Neural progenitor cell (in vitro differentiated cells): ENCODE measurements around the gene OR8B4. TPM values are rescaled to one million over a fixed set of nuclear protein-coding genes. Genes with fewer than 3 reads are reported as not detected.
"Not testable (repeated sequence)": the region's sequence is repeated elsewhere in the genome, so short reads cannot be mapped to it uniquely, and the experiment has no call there.

Experiments
- DNase-seq: peaks from one replicate; pipeline ENCODE4 v3.0.0-alpha.2; 2016; ENCODE audit warnings: low spot score
- H2AFZ ChIP-seq: fragments of 200-600 bp; sonication (generic); replicated peaks from 2 replicates; pipeline ENCODE4 v1.6.1; 2016; ENCODE audit warnings: antibody characterized with exemption
- H3F3A ChIP-seq: fragments of 200-600 bp; sonication (generic); 2 replicates; pipeline ENCODE4 v1.6.1; 2016; ENCODE audit warnings: antibody characterized with exemption, low read depth
- H3K27ac ChIP-seq: fragments of 200-600 bp; sonication (generic); 2 replicates; pipeline ENCODE4 v1.5.1; 2016; ENCODE audit warnings: mild to moderate bottlenecking
- H3K27me3 ChIP-seq: fragments of 200-600 bp; sonication (generic); 2 replicates; pipeline ENCODE4 v1.6.1; 2016; ENCODE audit warnings: mild to moderate bottlenecking, moderate library complexity
- H3K36me3 ChIP-seq: fragments of 200-600 bp; sonication (generic); 2 replicates; pipeline ENCODE4 v1.5.1; 2016
- H3K4me1 ChIP-seq: fragments of 200-600 bp; sonication (generic); 2 replicates; pipeline ENCODE4 v1.6.1; 2016; ENCODE audit warnings: mixed run types
- H3K4me2 ChIP-seq: fragments of 200-600 bp; sonication (generic); 2 replicates; pipeline ENCODE4 v1.6.1; 2016
- H3K4me3 ChIP-seq: fragments of 200-600 bp; sonication (generic); 2 replicates; pipeline ENCODE4 v1.5.1; 2016
- H3K79me2 ChIP-seq: fragments of 200-600 bp; sonication (generic); 2 replicates; pipeline ENCODE4 v1.6.1; 2016; ENCODE audit warnings: low read depth
- H3K9ac ChIP-seq: fragments of 200-600 bp; sonication (generic); 2 replicates; pipeline ENCODE4 v1.6.1; 2016
- H3K9me3 ChIP-seq: fragments of 200-600 bp; sonication (generic); 2 replicates; pipeline ENCODE4 v1.5.1; 2016; ENCODE audit warnings: low read depth
- H4K20me1 ChIP-seq: fragments of 200-600 bp; sonication (generic); 2 replicates; pipeline ENCODE4 v1.6.1; 2016; ENCODE audit warnings: low read depth
- H3K27ac Mint-ChIP-seq: 3 replicates; pipeline ENCODE4 v1.8.0; 2021; ENCODE audit warnings: mixed read lengths
- H3K27me3 Mint-ChIP-seq: 2 replicates; pipeline ENCODE4 v1.8.0; 2022; ENCODE audit warnings: low read depth, mild to moderate bottlenecking, inconsistent platforms, moderate library complexity, mixed read lengths; ENCODE audit not compliant: insufficient read depth
- H3K36me3 Mint-ChIP-seq: 3 replicates; pipeline ENCODE4 v1.8.0; 2021; ENCODE audit warnings: mixed read lengths
- H3K4me1 Mint-ChIP-seq: 3 replicates; pipeline ENCODE4 v1.8.0; 2021; ENCODE audit warnings: mixed read lengths
- H3K4me3 Mint-ChIP-seq: 3 replicates; pipeline ENCODE4 v1.8.0; 2021; ENCODE audit warnings: mild to moderate bottlenecking, moderate library complexity, mixed read lengths
- H3K9me3 Mint-ChIP-seq: 3 replicates; pipeline ENCODE4 v1.8.0; 2020; ENCODE audit warnings: mixed read lengths
- EZH2 ChIP-seq: fragments of 200-600 bp; sonication (generic); IDR thresholded peaks from 2 replicates; pipeline ENCODE4 v1.6.1; 2017; ENCODE audit warnings: antibody characterized with exemption, mild to moderate bottlenecking, moderate library complexity
- EZH2phosphoT487 ChIP-seq: fragments of 200-600 bp; sonication (generic); IDR thresholded peaks from 2 replicates; pipeline ENCODE4 v1.6.1; 2017; ENCODE audit warnings: antibody characterized with exemption
- total RNA-seq: library from RNA; depleted of rRNA; stranded (reverse); fragments of >200 nt; gene quantifications from 2 replicates; pipeline ENCODE4 v1.2.3, GENCODE V29; 2015; ENCODE audit warnings: low replicate concordance
- TF ChIP-seq, protein P1 (sequence below): fragments of 200-600 bp; sonication (generic); IDR thresholded peaks from 2 replicates; pipeline ENCODE4 v1.5.1; 2017; ENCODE audit warnings: antibody characterized with exemption, mild to moderate bottlenecking

Gene OR8B4
- total RNA-seq, 1 donor from 2014 or later: not detected

DNA sequence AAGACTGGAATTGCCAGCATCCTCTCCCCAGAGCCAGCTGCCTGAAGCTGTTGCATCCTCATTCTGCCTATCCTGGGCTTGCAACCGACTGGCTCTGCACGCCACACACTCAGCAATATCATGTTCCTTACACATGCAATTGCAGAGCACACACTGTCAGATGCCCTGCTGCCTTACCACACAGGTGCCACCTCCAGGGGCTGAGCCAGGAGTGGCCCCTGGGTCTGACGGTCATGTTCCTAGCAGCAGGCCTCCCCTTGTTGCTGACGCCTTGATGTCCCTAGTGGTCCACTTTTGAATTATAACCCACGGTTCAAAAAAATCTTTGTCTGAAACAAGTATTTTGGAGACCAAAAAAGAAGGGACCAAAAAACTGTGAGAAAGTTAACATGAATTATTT lies 39.3 kb upstream of the OR8B4 start:
- Histone ChIP-seq H4K20me1 (no peaks in the 10 kb centered on the region), H3K4me1 (no peaks in the 10 kb centered on the region), H3K27me3 (no peaks in the 10 kb centered on the region), H3K27ac (no peak overlapping the region), H3K4me3 (no peak overlapping the region), H3K9me3 (no peaks in the 10 kb centered on the region), H3K4me2 (no peak overlapping the region), H2AFZ (no peak overlapping the region), H3K9ac (no peak overlapping the region), H3F3A (no peaks in the 10 kb centered on the region), H3K79me2 (no peaks in the 10 kb centered on the region), H3K36me3 (no peaks in the 10 kb centered on the region)
- TF ChIP-seq, protein P1, sequence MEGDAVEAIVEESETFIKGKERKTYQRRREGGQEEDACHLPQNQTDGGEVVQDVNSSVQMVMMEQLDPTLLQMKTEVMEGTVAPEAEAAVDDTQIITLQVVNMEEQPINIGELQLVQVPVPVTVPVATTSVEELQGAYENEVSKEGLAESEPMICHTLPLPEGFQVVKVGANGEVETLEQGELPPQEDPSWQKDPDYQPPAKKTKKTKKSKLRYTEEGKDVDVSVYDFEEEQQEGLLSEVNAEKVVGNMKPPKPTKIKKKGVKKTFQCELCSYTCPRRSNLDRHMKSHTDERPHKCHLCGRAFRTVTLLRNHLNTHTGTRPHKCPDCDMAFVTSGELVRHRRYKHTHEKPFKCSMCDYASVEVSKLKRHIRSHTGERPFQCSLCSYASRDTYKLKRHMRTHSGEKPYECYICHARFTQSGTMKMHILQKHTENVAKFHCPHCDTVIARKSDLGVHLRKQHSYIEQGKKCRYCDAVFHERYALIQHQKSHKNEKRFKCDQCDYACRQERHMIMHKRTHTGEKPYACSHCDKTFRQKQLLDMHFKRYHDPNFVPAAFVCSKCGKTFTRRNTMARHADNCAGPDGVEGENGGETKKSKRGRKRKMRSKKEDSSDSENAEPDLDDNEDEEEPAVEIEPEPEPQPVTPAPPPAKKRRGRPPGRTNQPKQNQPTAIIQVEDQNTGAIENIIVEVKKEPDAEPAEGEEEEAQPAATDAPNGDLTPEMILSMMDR: no peak
- TF ChIP-seq EZH2phosphoT487 (no peak), EZH2 (no peak)
- H3K4me1 Mint-ChIP-seq: no peaks in the 10 kb centered on the region
- no peak overlapping the region for H3K27ac Mint-ChIP-seq
- DNase-seq: no peak
- H3K36me3 Mint-ChIP-seq: no peaks in the 10 kb centered on the region
- H3K9me3 Mint-ChIP-seq: peaks cover 3% of the 10 kb centered on the region
- H3K4me3 Mint-ChIP-seq: no peak overlapping the region
- H3K27me3 Mint-ChIP-seq: no peaks in the 10 kb centered on the region

- Histone ChIP-seq H3K9ac (no peak overlapping the region), H3K4me2 (no peak overlapping the region), H2AFZ (no peak overlapping the region), H3K27ac (no peak overlapping the region), H3K4me3 (no peak overlapping the region), H3K27me3 (no peaks in the 10 kb centered on the region), H3K79me2 (no peaks in the 10 kb centered on the region), H3K36me3 (no peaks in the 10 kb centered on the region), H3K9me3 (no peaks in the 10 kb centered on the region), H3K4me1 (no peaks in the 10 kb centered on the region), H4K20me1 (no peaks in the 10 kb centered on the region), H3F3A (no peaks in the 10 kb centered on the region)
- no peaks in the 10 kb centered on the region for H3K27me3 Mint-ChIP-seq
- TF ChIP-seq EZH2: no peak
- TF ChIP-seq, protein P1: no peak
- TF ChIP-seq EZH2phosphoT487: no peak
- H3K9me3 Mint-ChIP-seq: peaks cover 3% of the 10 kb centered on the region
- no peak overlapping the region for H3K27ac Mint-ChIP-seq
- no peaks in the 10 kb centered on the region for H3K4me1 Mint-ChIP-seq
- H3K4me3 Mint-ChIP-seq: no peak overlapping the region
- no peak for DNase-seq
- H3K36me3 Mint-ChIP-seq: no peaks in the 10 kb centered on the region
Observed at GRCh38 chr11:124463324-124463723, 38.7 kb upstream of the OR8B4 start.

- H3K36me3 ChIP-seq: no peaks in the 10 kb centered on the region
- DNase-seq: no peak
- no peaks in the 10 kb centered on the region for H3K27me3 Mint-ChIP-seq
- no peak overlapping the region for H3K27ac ChIP-seq
- H3K4me3 ChIP-seq: no peak overlapping the region
- no peaks in the 10 kb centered on the region for H3F3A ChIP-seq
- H3K27me3 ChIP-seq: no peaks in the 10 kb centered on the region
- no peaks in the 10 kb centered on the region for H3K4me1 Mint-ChIP-seq
- no peaks in the 10 kb centered on the region for H4K20me1 ChIP-seq
- H3K9me3 Mint-ChIP-seq: peaks cover 3% of the 10 kb centered on the region
- H2AFZ ChIP-seq: no peak overlapping the region
- no peaks in the 10 kb centered on the region for H3K79me2 ChIP-seq
- no peak overlapping the region for H3K4me3 Mint-ChIP-seq
- TF ChIP-seq, protein P1: no peak
- TF ChIP-seq EZH2phosphoT487 (no peak), EZH2 (no peak)
- H3K4me2 ChIP-seq: no peak overlapping the region
- H3K4me1 ChIP-seq: no peaks in the 10 kb centered on the region
- no peaks in the 10 kb centered on the region for H3K36me3 Mint-ChIP-seq
- no peaks in the 10 kb centered on the region for H3K9me3 ChIP-seq
- H3K27ac Mint-ChIP-seq: no peak overlapping the region
- H3K9ac ChIP-seq: no peak overlapping the region
Observed at GRCh38 chr11:124460459-124460858, 35.8 kb upstream of the OR8B4 start.

DNA sequence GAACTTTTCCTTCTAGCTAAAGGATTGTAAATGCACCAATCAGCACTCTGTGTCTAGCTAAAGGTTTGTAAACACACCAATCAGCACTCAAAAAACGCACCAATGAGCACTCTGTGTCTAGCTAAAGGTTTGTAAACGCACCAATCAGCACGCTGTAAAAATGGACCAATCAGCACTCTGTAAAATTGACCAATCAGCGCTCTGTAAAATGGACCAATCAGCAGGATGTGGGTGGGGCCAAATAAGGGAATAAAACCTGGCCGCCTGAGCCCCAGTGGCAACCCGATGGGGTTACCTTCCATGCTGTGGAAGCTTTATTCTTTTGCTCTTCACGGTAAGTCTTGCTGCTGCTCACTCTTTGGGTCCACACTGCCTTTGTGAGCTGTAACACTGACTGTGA lies 34.7 kb upstream of the OR8B4 start:
- not testable (repeated sequence) for H3K79me2 ChIP-seq, H3K27me3 ChIP-seq

More for the DNA sequence above, 34.7 kb upstream of the OR8B4 start:
- not testable (repeated sequence) for H4K20me1 ChIP-seq, H3K4me3 ChIP-seq, H3K9me3 Mint-ChIP-seq, DNase-seq, H3K4me2 ChIP-seq, H3K27me3 Mint-ChIP-seq, H2AFZ ChIP-seq, H3K9ac ChIP-seq, H3K27ac ChIP-seq, H3K36me3 ChIP-seq, H3K9me3 ChIP-seq, H3K36me3 Mint-ChIP-seq, H3K4me3 Mint-ChIP-seq, H3K4me1 Mint-ChIP-seq, H3K4me1 ChIP-seq, H3K27ac Mint-ChIP-seq, H3F3A ChIP-seq
